Measurements from ENCODE around the gene TBL1Y.
"Not testable (repeated sequence)": the region's sequence is repeated elsewhere in the genome, so short reads cannot be mapped to it uniquely, and the experiment has no call there.

Gene TBL1Y

GRCh38 chrY:6977783-6978182 lies 67.3 kb downstream of the TBL1Y start:
- DNase-seq: no peak

- no peak for DNase-seq
These were observed 72.7 kb downstream of the TBL1Y start for GRCh38 chrY:6983221-6983620.

- no peak for DNase-seq
These were observed 77.3 kb downstream of the TBL1Y start for GRCh38 chrY:6987811-6988210.

GRCh38 chrY:6989886-6990620 lies 79.6 kb downstream of the TBL1Y start:
- DNase-seq: no peak

GRCh38 chrY:6992041-6992440 lies 81.5 kb downstream of the TBL1Y start:
- DNase-seq: no peak

- no peak for DNase-seq
These were observed 85.5 kb downstream of the TBL1Y start for GRCh38 chrY:6995987-6996386.

GRCh38 chrY:6997503-6998066 lies 87.1 kb downstream of the TBL1Y start:
- DNase-seq: no peak

- no peak for DNase-seq
These were observed 89.4 kb downstream of the TBL1Y start for GRCh38 chrY:6999905-7000304.

- DNase-seq: no peak
These were observed 92.1 kb downstream of the TBL1Y start for GRCh38 chrY:7002581-7002980.

- DNase-seq: no peak
These were observed 97.4 kb downstream of the TBL1Y start for GRCh38 chrY:7007911-7008310.

- no peak for DNase-seq
These were observed 98.3 kb downstream of the TBL1Y start for GRCh38 chrY:7008578-7009355.

GRCh38 chrY:7013051-7013450 lies 102.6 kb downstream of the TBL1Y start:
- DNase-seq: no peak

GRCh38 chrY:7016521-7016920 lies 106.0 kb downstream of the TBL1Y start:
- no peak for DNase-seq

- no peak for DNase-seq
These were observed 107.0 kb downstream of the TBL1Y start for GRCh38 chrY:7017244-7018080.

- no peak for DNase-seq
These were observed 128.5 kb downstream of the TBL1Y start for GRCh38 chrY:7039037-7039436.

- DNase-seq: peak; percentile 16
These were observed 130.2 kb downstream of the TBL1Y start for GRCh38 chrY:7040662-7041061.

- no peak for DNase-seq
These were observed 131.5 kb downstream of the TBL1Y start for GRCh38 chrY:7041983-7042382.

- not testable (repeated sequence) for DNase-seq
These were observed 142.0 kb downstream of the TBL1Y start for GRCh38 chrY:7052461-7052860.

- no peak for DNase-seq
These were observed 146.4 kb downstream of the TBL1Y start for GRCh38 chrY:7056886-7057285.

GRCh38 chrY:7078725-7079124 lies 168.2 kb downstream of the TBL1Y start:
- DNase-seq: no peak

GRCh38 chrY:7080548-7080947 lies 170.1 kb downstream of the TBL1Y start:
- DNase-seq: not testable (repeated sequence)

GRCh38 chrY:7085606-7086005 lies 175.1 kb downstream of the TBL1Y start:
- DNase-seq: peak; percentile 80

- no peak for DNase-seq
These were observed 182.3 kb downstream of the TBL1Y start for GRCh38 chrY:7092836-7093235.
